Neural cell (in vitro differentiated cells): ENCODE results near the gene CAMK2G. TPM values are rescaled to one million over a fixed set of nuclear protein-coding genes. Genes with fewer than 3 reads are reported as not detected.

Experiments used
- H2AFZ ChIP-seq: fragments of 200-600, 300-800 bp; sonication (generic), shearing (Covaris generic); 2 replicates; pipeline ENCODE4 v1.6.0; 2014; ENCODE audit warnings: low read depth, mild to moderate bottlenecking, antibody characterized with exemption, low read length, moderate library complexity
- H3F3A ChIP-seq: fragments of 200-600 bp; shearing (Covaris generic); 2 replicates; pipeline ENCODE4 v1.6.1; 2016; ENCODE audit warnings: mild to moderate bottlenecking, moderate library complexity, mixed read lengths, antibody characterized with exemption, low read length; ENCODE audit not compliant: insufficient read depth, poor library complexity, severe bottlenecking
- H3K27ac ChIP-seq: fragments of 200-600, 300-800 bp; sonication (generic), shearing (Covaris generic); 2 replicates; pipeline ENCODE4 v1.5.1; 2014; ENCODE audit warnings: mild to moderate bottlenecking, low read length, moderate library complexity
- H3K27me3 ChIP-seq: fragments of 300-800, 200-600 bp; sonication (generic), shearing (Covaris generic); 2 replicates; pipeline ENCODE4 v1.6.0; 2014; ENCODE audit warnings: mild to moderate bottlenecking, low read depth, low read length, moderate library complexity; ENCODE audit not compliant: insufficient read depth
- H3K36me3 ChIP-seq: fragments of 300-800, 200-600 bp; sonication (generic), shearing (Covaris generic); 2 replicates; pipeline ENCODE4 v1.5.1; 2014; ENCODE audit warnings: mild to moderate bottlenecking, antibody characterized with exemption, low read length, moderate library complexity; ENCODE audit not compliant: insufficient read depth
- H3K4me2 ChIP-seq: fragments of 300-800, 200-600 bp; sonication (generic), shearing (Covaris generic); 2 replicates; pipeline ENCODE4 v1.6.0; 2014; ENCODE audit warnings: mild to moderate bottlenecking, low read length
- H3K4me3 ChIP-seq: fragments of 300-800, 200-600 bp; sonication (generic), shearing (Covaris generic); 2 replicates; pipeline ENCODE4 v1.5.1; 2014; ENCODE audit warnings: mild to moderate bottlenecking, low read length, moderate library complexity
- H3K79me2 ChIP-seq: fragments of 200-600 bp; shearing (Covaris generic); replicated peaks from 2 replicates; pipeline ENCODE4 v1.6.0; 2014; ENCODE audit warnings: mild to moderate bottlenecking, low read length, moderate library complexity; ENCODE audit not compliant: insufficient read depth
- H3K9ac ChIP-seq: fragments of 300-800, 200-600 bp; sonication (generic), shearing (Covaris generic); 2 replicates; pipeline ENCODE4 v1.6.1; 2016; ENCODE audit warnings: mild to moderate bottlenecking, low read length, mixed read lengths
- H3K9me2 ChIP-seq: fragments of 200-600 bp; shearing (Covaris generic); 2 replicates; pipeline ENCODE4 v1.6.1; 2016; ENCODE audit warnings: mild to moderate bottlenecking, low read length, mixed read lengths; ENCODE audit not compliant: insufficient read depth
- H3K9me3 ChIP-seq: fragments of 200-600, 300-800 bp; sonication (generic), shearing (Covaris generic); 2 replicates; pipeline ENCODE4 v1.6.1; 2016; ENCODE audit warnings: mild to moderate bottlenecking, mixed run types, low read length, moderate library complexity, mixed read lengths
- H4K20me1 ChIP-seq: fragments of 200-600 bp; shearing (Covaris generic); 2 replicates; pipeline ENCODE4 v1.6.1; 2016; ENCODE audit warnings: mild to moderate bottlenecking, mixed run types; ENCODE audit not compliant: insufficient read depth
- CTCF ChIP-seq: fragments of 450-650 bp; IDR thresholded peaks from 2 replicates; pipeline ENCODE4 v1.5.1; 2014; ENCODE audit warnings: antibody characterized with exemption, mild to moderate bottlenecking, moderate library complexity; ENCODE audit not compliant: poor library complexity, severe bottlenecking
- EP300 ChIP-seq: fragments of 450-650 bp; conservative IDR thresholded peaks from 2 replicates; pipeline ENCODE4 v1.6.1; 2014; ENCODE audit warnings: antibody characterized with exemption, mild to moderate bottlenecking, moderate library complexity; ENCODE audit not compliant: poor library complexity, severe bottlenecking
- EZH2 ChIP-seq: fragments of 200-600, 300-800 bp; shearing (Covaris generic), sonication (generic); IDR thresholded peaks from 2 replicates; pipeline ENCODE4 v1.6.1; 2014; ENCODE audit warnings: antibody characterized with exemption, low read length, borderline replicate concordance, mild to moderate bottlenecking; ENCODE audit not compliant: insufficient read depth, poor library complexity, severe bottlenecking
- MXI1 ChIP-seq: fragments of 450-650 bp; conservative IDR thresholded peaks from 2 replicates; pipeline ENCODE4 v1.6.1; 2014; ENCODE audit warnings: antibody characterized with exemption, mild to moderate bottlenecking; ENCODE audit not compliant: poor library complexity, severe bottlenecking
- POLR2AphosphoS5 ChIP-seq: IDR thresholded peaks from 2 replicates; pipeline ENCODE4 v1.6.1; 2012
- RAD21 ChIP-seq: fragments of 450-650 bp; conservative IDR thresholded peaks from 2 replicates; pipeline ENCODE4 v1.6.1; 2014; ENCODE audit warnings: antibody characterized with exemption, mild to moderate bottlenecking, moderate library complexity
- REST ChIP-seq: IDR thresholded peaks from 2 replicates; pipeline ENCODE4 v1.6.1; 2012; ENCODE audit warnings: borderline replicate concordance
- SMC3 ChIP-seq: fragments of 450-650 bp; conservative IDR thresholded peaks from 2 replicates; pipeline ENCODE4 v1.6.1; 2014; ENCODE audit warnings: antibody characterized with exemption, mild to moderate bottlenecking, moderate library complexity; ENCODE audit not compliant: poor library complexity
- TAF1 ChIP-seq: IDR thresholded peaks from 2 replicates; pipeline ENCODE4 v1.6.1; 2012; ENCODE audit warnings: low read depth
- polyA plus RNA-seq: library from polyadenylated mRNA; depleted of rRNA; stranded (reverse); fragments of >200 nt; gene quantifications from 2 replicates; pipeline ENCODE4 v1.2.3, GENCODE V29; 2014

Gene CAMK2G
- polyA plus RNA-seq, 1 donor from 2014 or later, result 55.4 TPM

GRCh38 chr10:73872190-73872710 is 2.1 kb downstream of the CAMK2G start:
- Histone ChIP-seq H3K4me2 (no peak overlapping the region), H3K4me3 (peak overlapping the region; percentile 63), H3K27ac (no peak overlapping the region), H3K9me2 (no peaks in the 10 kb centered on the region), H2AFZ (no peak overlapping the region), H3F3A (no peaks in the 10 kb centered on the region), H3K36me3 (no peaks in the 10 kb centered on the region), H3K27me3 (no peaks in the 10 kb centered on the region), H3K79me2 (no peaks in the 10 kb centered on the region), H3K9ac (no peak overlapping the region), H4K20me1 (no peaks in the 10 kb centered on the region), H3K9me3 (no peaks in the 10 kb centered on the region)
- TF ChIP-seq EZH2, result no peak
- no peak for TF ChIP-seq POLR2AphosphoS5
- no peak for TF ChIP-seq EP300
- no peak for TF ChIP-seq SMC3
- no peak for TF ChIP-seq RAD21
- TF ChIP-seq REST, result no peak

DNA sequence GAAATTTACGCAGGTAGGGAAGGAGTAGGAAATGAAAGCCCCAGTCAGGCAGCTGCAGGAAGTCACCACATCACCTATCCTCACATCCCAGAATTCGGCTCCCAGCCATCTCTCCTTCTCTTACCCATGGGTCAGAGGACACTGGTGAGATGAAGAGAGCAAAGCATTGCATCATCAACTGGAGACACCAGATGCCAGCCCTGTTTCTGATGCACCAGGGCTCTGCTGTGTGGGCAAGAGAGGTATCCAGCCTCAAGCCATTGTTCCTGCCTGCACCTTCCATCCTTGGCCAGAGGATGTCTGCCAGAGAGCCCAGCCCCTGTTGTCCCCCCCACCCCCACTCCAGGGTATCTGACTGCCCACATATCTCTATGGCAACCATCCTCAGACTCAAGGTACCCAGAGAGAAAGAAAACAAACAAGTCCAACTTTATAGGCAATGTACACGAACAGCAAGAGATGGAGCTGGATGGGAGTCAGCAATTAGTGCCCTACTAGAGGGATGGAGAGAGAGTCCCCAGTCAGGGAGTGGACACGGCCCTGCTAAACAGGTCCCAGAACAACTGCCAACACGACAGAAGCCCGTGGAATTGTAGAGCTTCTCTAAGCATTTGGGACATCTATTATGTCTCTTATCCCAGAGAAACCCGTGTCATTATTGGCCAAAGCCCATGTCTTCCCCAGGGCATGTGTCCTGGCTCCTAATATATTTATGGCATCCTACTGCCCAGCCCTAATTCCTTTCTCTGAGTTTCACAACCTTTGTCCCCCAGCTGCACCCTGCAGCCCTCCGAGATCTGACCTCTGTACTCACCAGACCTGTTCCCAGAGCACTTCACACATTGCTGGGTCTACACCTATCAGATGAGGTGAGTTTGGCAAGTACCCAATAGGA is 2.8 kb downstream of the CAMK2G start:
- H3K9me3 ChIP-seq, result no peaks in the 10 kb centered on the region
- no peaks in the 10 kb centered on the region for H3F3A ChIP-seq
- H3K36me3 ChIP-seq, result no peaks in the 10 kb centered on the region
- H4K20me1 ChIP-seq, result no peaks in the 10 kb centered on the region
- H2AFZ ChIP-seq, result no peak overlapping the region
- H3K27me3 ChIP-seq, result no peaks in the 10 kb centered on the region
- no peaks in the 10 kb centered on the region for H3K79me2 ChIP-seq
- no peak overlapping the region for H3K9ac ChIP-seq
- H3K4me3 ChIP-seq, result no peak overlapping the region
- H3K27ac ChIP-seq, result no peak overlapping the region
- no peaks in the 10 kb centered on the region for H3K9me2 ChIP-seq
- TF ChIP-seq MXI1, result no peak
- TF ChIP-seq RAD21, result no peak
- TF ChIP-seq SMC3, result no peak
- TF ChIP-seq POLR2AphosphoS5, result no peak
- TF ChIP-seq EZH2, result no peak
- no peak for TF ChIP-seq REST
- no peak for TF ChIP-seq TAF1
- no peak for TF ChIP-seq EP300
- no peak for TF ChIP-seq CTCF
- H3K4me2 ChIP-seq, result no peak overlapping the region
